HG02840 (cell line): Measurements from ENCODE around the gene SETBP1.

Experiments
- ATAC-seq: cut with Tn5 transposase; IDR thresholded peaks from one replicate; pipeline ENCODE4 v1.9.1; 2021; ENCODE audit warnings: mild to moderate bottlenecking, moderate library complexity, moderate number of reproducible peaks; ENCODE audit not compliant: unreplicated experiment, low FRiP score

The SETBP1 gene

DNA sequence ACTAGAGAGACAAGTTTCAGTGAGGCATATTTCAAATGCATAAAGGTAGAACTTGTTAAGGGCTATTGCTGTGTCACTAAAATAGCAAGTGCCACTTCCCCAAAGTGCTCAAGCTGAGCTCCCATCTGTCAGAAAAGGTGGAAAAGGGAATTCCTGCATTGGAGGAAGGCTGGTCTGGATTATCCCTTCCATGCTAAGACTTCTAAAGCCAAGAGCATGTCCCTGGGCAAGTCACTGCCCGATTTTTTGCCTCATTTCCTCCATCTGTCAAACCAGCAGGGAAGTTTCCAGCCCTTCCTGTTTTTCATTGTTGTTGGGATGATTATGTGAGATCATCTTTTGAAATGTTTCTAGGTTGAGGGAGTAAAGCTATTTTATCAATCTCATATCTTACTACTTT is 175.5 kb downstream of the SETBP1 start:
- ATAC-seq = no peak

DNA sequence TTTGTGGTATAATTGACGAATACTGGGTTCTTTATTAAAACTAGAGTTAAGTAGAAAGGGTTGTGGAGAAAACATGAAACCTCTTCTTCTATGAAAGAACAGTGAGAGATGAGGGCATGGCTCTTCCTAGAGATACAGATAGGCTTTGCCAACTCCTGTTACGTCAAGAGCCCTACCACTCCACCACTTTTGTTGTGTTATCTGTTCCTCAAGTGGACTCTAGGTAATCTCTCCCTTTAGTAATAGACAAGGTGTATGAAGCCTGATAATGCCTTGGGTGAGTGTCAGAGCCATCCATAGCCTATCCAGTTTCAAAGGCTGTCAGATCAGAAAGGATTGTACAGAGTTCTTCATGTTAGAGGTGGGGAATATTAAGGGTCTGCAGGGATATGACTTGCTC is 176.4 kb downstream of the SETBP1 start:
- no peak for ATAC-seq

DNA sequence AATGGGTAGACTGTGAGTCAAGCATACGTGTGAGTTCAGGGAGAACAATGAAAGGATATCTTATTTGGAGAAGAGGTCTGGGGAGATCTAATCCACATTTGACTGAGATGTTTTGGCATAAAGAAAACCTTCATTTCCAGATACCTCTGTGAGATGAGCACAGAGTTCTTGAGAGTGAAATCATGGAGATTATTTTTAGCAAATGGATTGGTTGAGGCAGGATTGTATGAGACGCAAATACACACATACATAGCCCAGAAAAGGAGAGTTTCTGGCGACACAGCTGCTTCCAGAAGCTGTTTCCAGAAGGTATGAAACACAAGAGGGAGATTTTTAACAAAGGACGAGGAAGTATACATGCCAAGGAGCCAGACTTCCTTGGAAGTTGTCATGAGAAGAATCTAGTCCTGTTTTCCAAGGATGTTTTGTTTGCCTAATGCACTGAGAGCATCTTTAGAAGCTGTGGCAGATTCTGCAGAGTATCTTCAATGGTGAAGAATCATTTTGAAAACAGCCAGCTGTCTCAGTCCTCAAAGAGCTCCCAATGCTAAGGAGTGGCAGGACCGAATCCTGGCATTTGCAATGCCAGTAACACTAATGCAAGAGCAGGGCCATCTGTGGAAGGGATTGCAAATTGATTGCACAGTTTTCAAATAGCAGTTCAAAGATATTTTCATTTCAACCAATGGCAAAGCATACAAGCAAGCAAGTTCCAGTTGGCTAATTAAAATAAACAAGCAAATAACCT is 177.2 kb downstream of the SETBP1 start:
- ATAC-seq = no peak

DNA sequence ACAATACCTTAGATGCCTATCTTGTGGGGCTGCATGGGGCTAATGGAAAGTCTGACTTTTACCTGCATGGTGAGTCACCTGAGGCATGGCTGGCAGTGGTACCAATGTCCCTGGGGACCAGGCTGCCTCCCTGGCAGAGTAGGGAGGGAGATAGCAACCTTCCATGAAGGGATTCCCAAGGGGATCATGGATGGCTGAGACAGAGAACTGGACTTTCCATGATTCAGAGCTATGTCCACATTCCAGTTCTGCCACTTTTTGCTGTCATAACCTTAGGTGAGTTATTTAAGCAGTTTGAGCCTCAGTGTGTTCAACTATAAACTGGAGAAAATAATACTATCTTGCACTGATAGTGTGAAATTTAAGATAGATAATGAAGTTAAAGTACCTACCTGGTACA is 178.6 kb downstream of the SETBP1 start:
- ATAC-seq = no peak

DNA sequence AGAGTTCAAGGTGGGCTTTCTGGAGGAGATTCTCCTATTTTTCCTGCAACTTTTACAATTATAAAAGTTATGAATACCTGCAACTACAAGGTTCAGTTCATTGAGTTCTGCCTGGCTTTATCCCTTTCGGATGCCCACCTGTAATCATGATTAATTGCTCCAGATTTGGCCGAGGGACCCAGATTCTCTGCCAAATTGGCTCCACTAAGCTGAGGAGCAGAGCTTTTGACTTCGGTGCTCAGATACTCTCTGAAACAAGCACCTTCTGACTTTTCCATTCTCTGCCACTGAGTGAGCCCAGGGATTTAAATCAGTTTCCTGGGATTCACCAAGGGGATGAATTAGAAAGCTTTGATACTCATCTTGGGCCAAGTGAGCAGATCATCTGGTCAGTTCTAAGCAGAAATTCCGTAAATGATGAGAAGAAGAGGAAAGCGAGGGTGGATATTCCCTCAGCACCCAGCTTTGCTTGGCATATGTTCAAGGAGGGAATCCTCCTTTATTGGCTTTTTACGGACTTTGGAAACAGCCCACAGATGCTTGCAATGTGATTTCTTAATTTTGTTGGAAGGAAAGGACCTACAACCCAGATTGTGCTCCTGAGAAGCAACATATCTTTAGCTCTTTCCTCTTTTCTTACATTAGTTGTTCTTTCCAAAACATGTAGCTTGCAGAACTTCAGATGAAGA is 179.2 kb downstream of the SETBP1 start:
- ATAC-seq = no peak

DNA sequence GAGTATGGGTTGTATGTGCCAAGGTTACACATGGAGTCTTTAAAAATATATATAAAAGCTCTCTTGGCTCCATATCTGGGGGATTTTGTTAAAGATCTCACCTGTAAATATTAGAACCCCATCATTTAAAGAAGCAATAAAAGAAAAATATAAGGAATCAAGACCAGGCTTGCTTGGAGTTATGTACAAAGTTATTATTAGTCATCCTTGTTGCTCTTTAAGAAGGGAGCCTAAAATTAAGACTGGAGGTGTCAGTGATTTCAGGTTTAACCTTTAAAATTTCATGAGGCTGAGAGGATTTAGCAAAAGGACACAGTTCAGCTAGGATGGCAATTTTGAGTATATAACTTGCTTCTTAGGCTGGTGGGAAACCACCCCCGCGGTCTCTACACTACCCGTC is 181.4 kb downstream of the SETBP1 start:
- no peak for ATAC-seq

DNA sequence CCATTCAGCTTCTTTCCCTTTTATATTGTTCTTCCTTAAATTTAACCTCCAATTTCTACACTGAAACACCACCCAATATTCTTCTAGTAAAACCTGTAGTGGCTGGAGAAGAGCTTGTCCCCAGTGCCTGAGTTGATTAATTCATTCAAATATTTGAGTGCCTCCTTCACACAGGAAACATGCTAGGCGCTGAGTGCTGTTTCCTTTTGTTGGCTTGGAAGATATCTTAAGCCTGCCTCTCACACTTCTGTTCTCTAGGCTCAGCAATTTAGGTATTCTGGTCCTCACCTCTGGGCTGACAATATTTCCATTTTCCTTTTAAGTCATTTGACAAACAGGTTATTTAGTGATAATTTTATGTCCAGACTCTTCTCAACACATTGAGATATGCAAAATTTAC is 185.4 kb downstream of the SETBP1 start:
- no peak for ATAC-seq

DNA sequence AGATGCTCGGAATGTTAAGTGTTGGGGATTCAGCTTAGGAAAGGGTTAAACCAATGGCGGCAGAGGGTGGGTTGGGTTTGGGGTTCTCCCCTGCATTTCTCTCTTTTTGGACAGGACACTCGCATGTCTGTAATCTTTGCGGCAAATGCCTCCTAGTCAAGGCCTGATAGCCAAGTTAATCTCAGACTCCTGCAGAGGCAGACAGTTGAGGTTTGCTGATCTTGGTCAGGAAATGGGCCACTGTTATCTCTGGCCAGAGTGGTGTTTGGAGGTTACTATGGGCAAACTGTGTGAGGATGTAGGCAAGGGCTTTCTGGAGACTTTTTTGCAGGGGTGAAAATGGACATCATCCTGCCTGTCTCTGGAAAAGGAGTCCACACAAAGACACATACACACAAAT is 188.8 kb downstream of the SETBP1 start:
- no peak for ATAC-seq

DNA sequence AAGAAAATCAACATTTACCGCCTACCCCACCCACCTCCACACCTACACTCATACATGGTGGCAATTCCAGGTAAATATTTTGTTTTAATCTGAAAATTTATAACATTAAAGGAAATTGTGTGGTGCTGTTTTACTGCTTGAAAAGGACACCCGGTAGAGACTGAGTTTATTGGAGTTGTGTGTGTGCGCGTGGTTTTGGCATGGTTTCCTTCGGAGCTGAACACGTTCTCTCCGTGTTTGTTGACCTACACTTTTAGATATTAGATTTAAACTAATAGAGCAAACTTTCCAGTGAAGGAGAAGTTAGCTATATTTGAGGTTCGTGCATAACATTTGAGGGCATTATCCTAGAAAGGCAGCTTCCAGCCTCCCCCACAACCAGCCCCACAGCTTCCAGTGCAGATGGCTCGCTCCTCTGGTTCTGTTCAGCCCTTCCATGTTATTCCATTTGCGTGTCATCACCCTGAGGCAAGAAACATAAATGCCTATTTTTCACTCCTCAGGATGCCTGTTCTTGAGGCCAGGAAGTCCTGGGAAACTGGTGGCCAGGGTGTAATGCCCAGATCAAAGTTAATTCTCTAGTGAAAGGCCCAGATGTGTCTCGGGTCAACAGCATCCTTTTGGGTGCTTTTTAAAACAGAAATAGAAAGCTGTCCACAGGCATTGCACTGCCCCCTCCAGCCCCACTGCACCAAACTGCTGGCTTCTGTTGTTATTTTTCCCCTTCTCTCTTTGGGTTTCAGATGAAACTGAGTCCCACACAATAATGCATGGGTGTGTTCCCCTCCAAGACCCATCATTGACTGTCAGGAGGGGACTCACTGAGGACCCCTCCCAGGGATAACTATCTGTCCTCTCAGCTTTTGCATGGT is 190.2 kb downstream of the SETBP1 start:
- no peak for ATAC-seq

DNA sequence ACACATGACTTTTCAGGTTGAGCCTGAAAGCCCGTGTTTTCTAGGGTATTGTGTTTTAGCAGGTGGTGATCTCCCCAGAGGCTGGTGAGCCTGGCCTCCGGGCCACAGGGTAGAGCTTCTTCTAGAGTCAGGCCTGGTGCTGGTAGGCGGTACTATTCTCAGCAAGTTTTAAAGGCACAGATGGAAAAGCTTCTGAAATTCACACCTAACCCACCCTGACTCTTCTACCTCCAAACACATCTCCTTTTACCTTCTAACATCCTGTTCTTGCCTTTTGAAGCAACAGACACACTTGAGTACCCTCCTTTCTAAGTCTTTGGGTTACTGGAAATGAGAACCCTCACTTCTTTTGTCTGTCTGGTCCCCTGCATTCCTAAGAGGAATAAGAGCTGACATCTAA is 191.1 kb downstream of the SETBP1 start:
- no peak for ATAC-seq

DNA sequence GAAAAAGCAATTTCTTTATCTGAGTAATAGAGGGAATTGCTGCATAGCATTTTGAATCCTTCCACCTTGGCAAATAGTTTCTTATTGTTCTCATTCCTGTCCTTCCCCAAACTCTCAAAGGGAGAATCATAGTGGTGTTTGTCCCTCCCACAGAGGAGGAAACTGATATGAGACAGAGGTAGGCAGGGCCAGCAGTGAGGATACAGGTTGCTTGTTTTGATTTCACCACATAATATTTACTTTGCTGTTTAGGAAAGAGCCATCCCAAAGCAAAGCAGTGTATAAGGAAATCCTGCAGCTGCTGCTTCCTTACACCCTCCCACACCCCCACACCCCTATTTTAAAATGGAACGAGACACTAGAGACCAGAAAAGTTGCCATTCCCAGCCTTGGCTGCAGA is 195.3 kb downstream of the SETBP1 start:
- ATAC-seq = no peak

DNA sequence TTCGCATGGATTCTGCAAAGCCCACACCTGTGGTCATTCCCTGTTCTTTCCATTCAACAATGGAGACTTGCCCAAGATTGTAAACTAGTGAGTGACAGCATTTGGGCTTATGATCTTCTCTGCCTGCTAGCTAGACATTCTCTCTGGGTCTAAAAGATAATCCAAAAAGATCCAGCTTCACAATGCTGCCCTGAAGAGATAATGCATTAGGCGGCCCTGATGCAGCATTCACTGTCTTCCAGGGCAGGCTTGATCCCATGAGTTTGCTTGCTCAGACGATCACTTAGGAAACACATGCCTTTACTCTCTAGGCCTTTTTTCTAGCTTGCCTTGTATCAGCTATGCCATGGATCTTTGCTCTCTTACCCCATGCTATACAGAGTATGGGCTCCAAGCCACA is 196.1 kb downstream of the SETBP1 start:
- no peak for ATAC-seq

DNA sequence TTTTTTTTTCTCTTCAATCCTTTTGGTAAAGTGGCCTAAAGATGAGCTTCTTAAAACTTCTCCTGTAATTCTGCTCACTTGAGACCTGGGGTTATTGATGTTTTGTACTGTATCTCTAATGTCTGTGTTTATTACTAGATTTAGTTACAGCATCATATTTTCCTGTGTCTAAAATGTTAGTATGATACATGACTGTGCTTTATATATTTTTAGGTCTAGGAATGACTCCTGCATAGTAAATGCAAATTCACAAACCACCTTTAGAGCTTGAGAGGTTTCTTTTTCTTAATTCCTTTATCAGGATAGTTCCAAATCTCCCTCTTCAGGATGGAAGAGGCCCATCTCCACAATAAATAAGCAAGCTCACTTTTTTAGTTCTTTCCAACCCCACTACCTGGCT is 197.6 kb downstream of the SETBP1 start:
- ATAC-seq = no peak

DNA sequence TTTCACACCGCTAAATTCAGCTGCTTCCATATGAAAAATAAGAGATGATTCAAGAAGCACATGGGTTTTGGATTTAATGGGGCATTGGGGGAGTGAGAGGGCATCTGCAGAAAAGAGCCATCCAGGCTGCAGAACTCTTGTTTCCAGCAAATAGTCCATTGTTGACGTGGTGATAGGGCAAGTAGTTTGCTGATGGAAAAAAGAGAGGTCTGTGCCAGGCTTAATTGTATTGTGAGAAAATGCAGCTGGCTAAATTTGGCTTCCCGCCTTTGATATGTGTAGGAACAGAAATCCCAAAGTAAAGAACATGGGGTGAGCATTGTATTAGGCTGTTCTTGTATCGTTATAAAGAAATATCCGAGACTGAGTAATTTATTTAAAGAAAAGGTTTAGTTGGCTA is 199.5 kb downstream of the SETBP1 start:
- ATAC-seq = no peak

DNA sequence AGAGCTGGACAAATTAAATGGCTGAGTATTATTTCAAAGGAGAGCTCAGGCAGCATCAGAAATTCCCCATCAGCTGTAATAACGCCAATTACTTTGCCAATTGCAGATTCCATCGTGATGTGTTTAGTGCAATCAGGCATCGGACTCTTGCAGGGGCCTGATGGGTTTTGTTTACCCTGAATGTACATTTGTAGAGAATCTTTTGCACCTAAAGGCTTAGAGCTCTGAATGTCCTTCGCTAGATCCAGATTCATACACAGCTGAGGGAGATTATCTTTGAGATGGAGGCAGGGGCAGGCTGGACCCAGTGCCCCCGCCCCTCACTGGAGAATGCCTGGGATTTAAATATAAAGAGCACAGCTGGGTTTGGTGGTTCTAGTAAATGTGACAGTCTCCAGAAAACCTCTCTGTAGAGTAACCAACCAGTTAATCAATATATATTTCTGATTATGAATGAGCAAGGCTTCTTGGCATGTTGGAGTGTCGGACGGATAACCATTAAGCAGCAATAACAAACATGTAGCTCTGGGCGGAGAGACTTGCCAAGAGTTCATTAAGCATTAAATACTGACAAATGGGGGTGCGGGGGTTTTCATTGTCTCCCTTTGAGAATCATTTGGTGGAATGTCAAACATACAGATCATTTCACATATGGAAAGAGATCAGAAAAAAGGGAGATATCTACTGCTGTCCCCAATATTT is 200.9 kb downstream of the SETBP1 start:
- no peak for ATAC-seq

DNA sequence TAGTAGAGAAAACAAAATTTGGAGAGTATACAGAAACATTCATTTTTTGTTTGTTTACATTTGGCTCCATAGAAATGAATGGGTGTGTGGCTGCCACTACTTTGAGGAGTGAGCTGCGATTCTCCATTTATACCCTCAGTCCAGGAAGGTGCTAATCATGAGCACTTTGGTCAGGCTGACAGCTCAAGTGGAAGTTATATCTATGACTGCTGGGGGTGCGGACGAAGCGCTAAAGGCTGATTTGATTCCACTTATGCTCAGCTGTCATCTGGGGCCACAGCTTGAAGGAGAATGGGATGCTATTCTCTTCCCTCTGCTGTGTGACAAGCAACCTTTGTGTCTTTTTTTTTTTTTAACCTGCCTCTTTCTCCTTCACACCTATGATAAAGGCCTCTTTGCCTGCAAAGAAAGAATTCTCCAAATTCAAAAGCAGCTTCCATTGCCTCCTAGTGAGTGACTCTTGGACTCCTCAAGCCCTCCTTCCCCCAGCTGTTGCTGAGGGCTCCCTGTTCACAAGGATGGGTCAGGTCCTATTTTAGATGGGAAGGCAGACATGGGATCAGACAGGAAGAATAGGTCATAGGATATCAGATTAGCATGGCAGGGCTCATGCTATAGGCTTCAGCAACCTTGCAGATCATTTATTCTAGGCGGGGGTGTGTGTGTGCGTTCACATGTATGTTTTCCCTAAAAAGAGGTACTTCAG is 201.6 kb downstream of the SETBP1 start:
- no peak for ATAC-seq

DNA sequence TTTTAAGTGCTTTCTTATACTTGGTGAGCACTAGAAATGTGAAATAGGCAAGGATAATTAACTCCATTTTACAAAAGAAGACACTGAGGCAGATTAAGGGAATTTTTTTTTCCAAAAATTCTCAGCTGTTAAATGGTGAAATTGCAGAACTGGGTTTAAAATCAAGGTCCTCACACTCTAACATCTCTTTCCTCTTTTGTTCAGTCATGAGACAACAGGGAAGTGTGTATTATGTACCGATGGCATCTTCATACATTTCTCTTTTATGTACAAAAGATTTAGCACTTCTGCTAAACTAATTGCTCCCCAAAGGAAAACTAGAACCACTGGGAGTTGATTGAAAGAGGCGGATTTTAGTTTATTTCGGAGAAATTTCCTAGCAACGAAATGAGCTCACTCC is 203.0 kb downstream of the SETBP1 start:
- ATAC-seq = no peak

DNA sequence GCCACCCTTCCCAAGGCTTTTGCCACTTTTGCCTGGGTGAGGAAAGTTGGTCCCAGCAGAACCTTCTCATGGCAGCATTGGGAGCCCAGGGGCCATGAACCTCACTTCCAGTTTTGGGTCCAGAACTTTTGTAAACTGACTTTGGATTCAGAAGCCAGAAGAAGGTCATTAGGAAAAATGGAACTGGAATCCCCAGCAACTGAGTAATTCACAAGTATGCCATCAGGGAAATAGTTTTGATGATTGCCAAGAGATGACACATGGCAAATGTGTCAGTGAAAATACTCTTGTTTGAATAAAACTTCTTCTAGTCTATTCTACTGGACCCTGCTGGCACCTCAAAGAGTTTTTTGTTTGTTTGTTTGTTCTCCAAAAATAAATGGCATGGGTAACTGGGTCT is 203.7 kb downstream of the SETBP1 start:
- no peak for ATAC-seq

DNA sequence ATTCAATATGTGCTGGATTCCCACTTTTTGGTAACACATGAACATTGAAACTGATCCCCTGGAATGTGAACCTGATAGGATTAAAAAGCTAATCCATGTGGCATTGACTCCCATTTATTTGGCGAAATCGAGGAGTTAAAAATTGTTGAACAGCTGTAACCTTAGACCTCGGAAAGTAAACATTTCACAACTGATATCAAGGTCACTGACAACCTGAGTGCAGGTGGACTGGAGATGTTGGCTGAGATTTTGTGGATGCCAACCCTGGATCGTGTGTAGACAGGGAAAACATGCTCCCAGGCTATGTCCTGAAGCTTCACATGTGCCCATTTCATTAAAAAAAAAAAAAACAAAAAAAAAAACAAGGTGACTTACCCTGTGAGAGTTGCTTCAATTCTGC is 204.8 kb downstream of the SETBP1 start:
- ATAC-seq = no peak

DNA sequence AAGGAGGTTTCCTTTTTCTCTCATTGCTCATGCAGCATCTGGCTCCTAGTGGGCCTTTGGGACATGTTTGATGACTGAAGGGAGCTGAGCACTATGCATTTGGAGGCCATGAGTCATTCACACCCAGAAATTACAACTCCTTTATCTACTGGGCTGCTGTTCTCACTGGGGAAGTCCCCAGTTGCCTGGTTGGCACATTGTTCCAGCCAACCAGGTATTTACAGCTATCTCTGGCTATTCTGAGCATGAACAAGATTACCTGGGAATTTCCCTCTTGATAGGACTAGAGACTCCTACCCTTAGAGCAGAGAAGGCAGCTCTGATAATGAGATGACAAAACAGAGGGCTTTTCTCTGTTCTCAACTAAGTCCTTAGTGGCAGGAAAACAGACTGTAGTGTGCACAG is 206.5 kb downstream of the SETBP1 start:
- peak; percentile 82 for ATAC-seq
